Measurements from ENCODE around the gene ADORA3. TPM values are rescaled to one million over a fixed set of nuclear protein-coding genes. Genes with fewer than 3 reads are reported as not detected.

Gene ADORA3
- total and polyA plus RNA-seq, 10 of the 15 experiments (the other 5 are each of a cell fraction or from before 2014, with no cell fraction given): 0.14 to 0.29 (median 0.18) TPM; not detected in 2

DNA sequence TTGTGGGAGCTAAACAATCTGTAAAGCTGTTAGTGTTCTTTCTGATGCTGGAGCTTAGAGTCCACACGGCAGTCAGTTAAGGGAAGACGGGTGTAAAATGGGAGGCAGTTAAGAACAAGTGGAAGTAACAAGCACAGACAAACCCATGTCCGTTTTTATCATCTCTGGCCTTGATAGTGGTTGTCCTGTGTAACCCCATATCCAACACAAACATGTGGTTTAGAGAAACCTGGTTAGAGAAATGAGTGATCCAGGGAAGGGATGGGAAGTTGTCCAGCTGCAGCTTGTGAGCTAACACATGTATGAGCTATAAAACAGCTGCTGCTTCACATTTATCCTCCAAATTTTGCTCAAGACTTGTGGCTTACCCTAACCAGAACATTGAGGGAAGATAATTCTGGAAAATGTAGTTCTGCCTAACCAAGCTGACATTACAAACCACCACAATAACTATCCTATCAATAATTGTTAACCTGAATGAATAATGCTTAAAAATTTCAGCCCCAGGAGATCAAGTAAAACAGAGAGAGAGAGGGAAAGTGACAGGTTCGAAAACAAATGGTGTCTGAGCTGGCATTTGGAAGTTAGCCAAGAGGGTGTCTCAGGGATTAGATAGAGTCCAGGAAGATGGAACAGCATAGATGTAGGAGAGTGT lies 40.3 kb downstream of the ADORA3 start:
- H3K4me2 ChIP-seq (ENCODE audit: control insufficient read depth, insufficient read depth): no peak overlapping the region
- intact Hi-C loops (cut with micrococcal nuclease; ENCODE audit: unreplicated experiment) (no loop called here), in situ Hi-C loops (cut with MboI) (no loop called here)

More for the DNA sequence above, 40.3 kb downstream of the ADORA3 start:
- H3K4me3 ChIP-seq: no peak overlapping the region
- ChIA-PET SMC1A (ENCODE audit: uncharacterized antibody, unreplicated experiment) (interaction anchor here (0.8 to 2.3 kb wide), 8 partner anchors 9 to 304 kb away, joined by 3 to 8 read pairs (median 5); no protein-coding TSS in a partner anchor), POLR2A (interaction anchor here (0.5 kb wide), 1 partner anchor 1141 kb away, joined by 3 read pairs; no protein-coding TSS in a partner anchor), CTCF (interaction anchor here (1.0 to 1.9 kb wide), 5 partner anchors 10 to 19 kb away, joined by 3 to 5 read pairs (median 4); no protein-coding TSS in a partner anchor), RAD21 (ENCODE audit: unreplicated experiment) (interaction anchor here (1.3 kb wide), 1 partner anchor 13 kb away, joined by 3 read pairs; no protein-coding TSS in a partner anchor)
- H3K9ac ChIP-seq (ENCODE audit: control insufficient read depth, insufficient read depth, low read length): no peak overlapping the region
- no peak overlapping the region for H3K27ac ChIP-seq (ENCODE audit: control insufficient read depth, insufficient read depth)
- DNase-seq (ENCODE audit: low read depth, low spot score) (no peak), FAIRE-seq (no peak), ATAC-seq (no peak)
- H2AFZ ChIP-seq (ENCODE audit: control insufficient read depth, low read depth, low read length): no peak overlapping the region
- 85% methylated on average over 4 of the region's 4 CpGs for WGBS (ENCODE audit: insufficient coverage, insufficient replicate concordance, low lambda C conversion rate, missing lambda C conversion rate)
- H3K4me1 ChIP-seq (ENCODE audit: control insufficient read depth, insufficient read depth, low read length): no peaks in the 10 kb centered on the region
- no peaks in the 10 kb centered on the region for H4K20me1 ChIP-seq (ENCODE audit: control insufficient read depth, insufficient read depth)
- H3K9me3 ChIP-seq (replicated peaks; ENCODE audit: control insufficient read depth, insufficient read depth, low read length): no peaks in the 10 kb centered on the region
- H3K27me3 ChIP-seq (replicated peaks in 1 of 2; ENCODE audit: control insufficient read depth in 2 of 2, insufficient read depth in 2 of 2, low read length in 1 of 2): no peaks in the 10 kb centered on the region
- H3K79me2 ChIP-seq (ENCODE audit: control insufficient read depth, insufficient read depth, low read length): no peaks in the 10 kb centered on the region
- TF ChIP-seq LARP7 (IDR thresholded peaks at IDR 0.05) (no peak), RAD21 (IDR thresholded peaks at IDR 0.05; ENCODE audit: insufficient read depth, low read depth, low read length) (no peak), HDAC6 (IDR thresholded peaks at IDR 0.05; ENCODE audit: unreplicated experiment) (no peak), NRF1 (conservative IDR thresholded peaks at IDR 0.05; ENCODE audit: low read depth, low read length) (no peak), TCF7 (IDR thresholded peaks at IDR 0.05; ENCODE audit: borderline replicate concordance) (no peak), DPF2 (IDR thresholded peaks at IDR 0.05) (no peak), NFYA (IDR thresholded peaks at IDR 0.05; ENCODE audit: borderline replicate concordance, low read depth, low read length) (no peak)
- TF ChIP-seq, protein P1, sequence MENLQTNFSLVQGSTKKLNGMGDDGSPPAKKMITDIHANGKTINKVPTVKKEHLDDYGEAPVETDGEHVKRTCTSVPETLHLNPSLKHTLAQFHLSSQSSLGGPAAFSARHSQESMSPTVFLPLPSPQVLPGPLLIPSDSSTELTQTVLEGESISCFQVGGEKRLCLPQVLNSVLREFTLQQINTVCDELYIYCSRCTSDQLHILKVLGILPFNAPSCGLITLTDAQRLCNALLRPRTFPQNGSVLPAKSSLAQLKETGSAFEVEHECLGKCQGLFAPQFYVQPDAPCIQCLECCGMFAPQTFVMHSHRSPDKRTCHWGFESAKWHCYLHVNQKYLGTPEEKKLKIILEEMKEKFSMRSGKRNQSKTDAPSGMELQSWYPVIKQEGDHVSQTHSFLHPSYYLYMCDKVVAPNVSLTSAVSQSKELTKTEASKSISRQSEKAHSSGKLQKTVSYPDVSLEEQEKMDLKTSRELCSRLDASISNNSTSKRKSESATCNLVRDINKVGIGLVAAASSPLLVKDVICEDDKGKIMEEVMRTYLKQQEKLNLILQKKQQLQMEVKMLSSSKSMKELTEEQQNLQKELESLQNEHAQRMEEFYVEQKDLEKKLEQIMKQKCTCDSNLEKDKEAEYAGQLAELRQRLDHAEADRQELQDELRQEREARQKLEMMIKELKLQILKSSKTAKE (IDR thresholded peaks at IDR 0.05; ENCODE audit: low read depth, poor library complexity, severe bottlenecking): no peak
- no TSS peak for BruUV-seq (replicated peaks)
- peaks cover 4 to 27% of the 10 kb centered on the region in 2 experiments; a peak in 3 of 4 replicates for H3K36me3 ChIP-seq (ENCODE audit: control insufficient read depth in 2 of 2, insufficient read depth in 2 of 2, low read length in 1 of 2)
